GM18502 (cell line): ENCODE data around the gene MEF2A.
"Not testable (repeated sequence)": the region's sequence is repeated elsewhere in the genome, so short reads cannot be mapped to it uniquely, and the experiment has no call there.

Source experiments
- ATAC-seq: cut with Tn5 transposase; IDR thresholded peaks from one replicate; pipeline ENCODE4 v1.9.1; 2021; ENCODE audit warnings: mild to moderate bottlenecking; ENCODE audit not compliant: unreplicated experiment, poor library complexity

Gene MEF2A

DNA sequence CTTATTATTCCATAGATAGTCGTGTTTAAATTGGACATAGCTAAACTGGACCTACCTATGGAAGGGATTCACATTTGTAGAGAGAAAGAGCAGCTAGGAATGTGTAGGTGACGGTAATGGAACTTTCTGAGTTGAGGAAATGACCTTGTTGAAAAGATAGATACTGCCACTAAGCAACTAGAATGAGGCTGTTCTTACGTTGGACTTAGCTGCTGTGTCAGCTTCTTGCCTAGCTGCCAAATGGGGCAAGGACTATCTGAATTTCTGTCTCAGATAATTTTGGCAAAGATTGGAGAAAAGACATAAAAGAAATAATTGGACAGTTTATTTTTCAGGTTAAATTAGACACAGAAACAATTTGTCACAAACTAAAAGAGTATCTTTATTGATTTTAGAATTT is 68.8 kb downstream of the MEF2A start:
- ATAC-seq, result no peak

DNA sequence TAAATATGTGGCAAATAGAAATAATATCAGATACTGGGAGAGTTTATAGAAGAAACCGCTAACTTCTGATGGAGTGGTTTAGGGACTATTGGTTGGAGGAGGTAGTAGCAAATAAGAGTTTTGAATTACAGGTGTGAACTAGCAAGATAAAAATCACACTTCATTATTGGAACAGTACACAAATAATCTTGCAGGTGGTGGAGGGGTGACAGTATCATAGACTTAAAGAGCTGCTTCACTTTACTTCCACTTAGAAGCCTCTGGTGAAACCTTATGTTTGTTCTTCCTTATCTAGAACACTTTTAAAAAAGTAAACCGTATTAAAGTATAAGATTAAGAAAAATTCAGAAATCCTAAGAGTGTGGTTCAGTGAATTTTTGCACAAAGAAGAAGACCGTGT is 69.4 kb downstream of the MEF2A start:
- no peak for ATAC-seq

DNA sequence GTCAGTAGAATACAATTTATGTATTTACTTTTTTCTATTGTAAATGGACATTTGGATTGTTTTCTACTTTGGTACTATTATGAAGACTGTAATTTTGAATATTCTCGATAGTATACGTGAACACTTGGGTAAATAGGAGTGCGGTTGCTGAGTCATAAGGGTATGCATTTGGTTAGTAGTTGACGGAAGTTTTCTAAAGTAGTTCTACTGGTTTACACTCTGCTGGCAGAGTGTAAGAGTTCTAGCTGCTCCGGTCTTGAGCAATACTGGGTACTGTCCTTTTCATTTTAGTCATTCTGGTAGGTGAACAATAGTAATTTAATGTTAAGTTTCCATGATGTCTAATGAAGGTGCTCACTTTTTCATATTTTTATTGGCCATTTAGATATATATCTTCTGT is 70.0 kb downstream of the MEF2A start:
- peak; percentile 66 for ATAC-seq

DNA sequence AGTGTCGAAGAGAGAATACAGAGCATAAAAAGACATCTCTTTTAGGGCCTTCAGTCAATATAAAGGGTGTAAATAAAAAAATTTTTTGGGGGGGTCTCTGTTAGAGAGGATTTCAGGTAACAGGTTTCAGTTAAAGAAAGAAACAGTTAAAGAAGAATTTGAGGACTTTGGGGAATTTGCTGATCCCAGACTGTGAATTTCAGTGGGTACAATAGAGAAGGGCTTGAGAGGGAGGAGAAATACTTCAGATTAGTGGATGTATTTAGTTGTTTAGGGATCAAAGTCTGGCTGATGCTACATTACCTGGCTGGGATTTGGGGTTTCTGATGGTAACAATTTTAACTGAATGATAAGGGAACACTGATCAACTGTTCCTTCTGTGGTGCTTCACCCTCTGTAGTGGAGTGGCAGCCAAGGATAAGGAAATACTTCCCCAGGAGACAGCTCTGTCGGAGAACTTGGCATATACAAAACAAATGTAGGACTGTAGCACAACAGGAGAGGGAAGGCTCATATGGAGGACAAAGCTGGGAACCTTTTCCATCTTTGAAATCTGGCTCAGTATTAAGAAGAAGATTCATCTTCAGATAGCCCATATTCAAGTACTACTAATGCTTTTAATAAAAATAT is 79.2 kb downstream of the MEF2A start:
- ATAC-seq, result no peak

DNA sequence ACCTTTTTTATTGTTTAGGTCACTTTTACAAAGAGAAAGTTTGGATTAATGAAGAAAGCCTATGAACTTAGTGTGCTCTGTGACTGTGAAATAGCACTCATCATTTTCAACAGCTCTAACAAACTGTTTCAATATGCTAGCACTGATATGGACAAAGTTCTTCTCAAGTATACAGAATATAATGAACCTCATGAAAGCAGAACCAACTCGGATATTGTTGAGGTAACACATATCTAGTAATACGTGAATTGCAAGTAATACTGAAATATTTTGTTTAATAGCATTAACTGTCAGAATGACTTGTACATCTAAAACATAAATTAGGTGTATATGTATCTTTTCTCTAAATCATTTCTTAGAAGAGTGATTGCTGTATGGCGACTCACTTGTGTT is 79.8 kb downstream of the MEF2A start:
- ATAC-seq, result no peak

DNA sequence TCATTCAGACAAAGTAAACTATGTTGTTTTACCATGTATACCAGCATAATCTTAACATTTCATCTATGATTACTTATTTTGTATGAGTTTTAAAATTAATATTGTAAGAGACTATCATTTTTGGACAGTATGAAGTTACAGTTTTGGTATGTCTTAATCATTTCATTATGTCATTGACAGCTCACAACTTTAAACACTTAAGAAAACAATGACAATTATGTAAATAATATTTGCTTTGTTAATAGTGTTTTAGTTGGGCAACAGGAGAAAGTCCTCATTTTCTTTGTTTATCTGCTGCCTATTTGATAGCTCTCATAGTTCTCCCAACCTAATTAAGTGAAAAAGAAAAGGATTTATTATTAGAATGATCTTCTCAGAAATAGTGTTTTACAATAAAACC is 80.2 kb downstream of the MEF2A start:
- no peak for ATAC-seq

DNA sequence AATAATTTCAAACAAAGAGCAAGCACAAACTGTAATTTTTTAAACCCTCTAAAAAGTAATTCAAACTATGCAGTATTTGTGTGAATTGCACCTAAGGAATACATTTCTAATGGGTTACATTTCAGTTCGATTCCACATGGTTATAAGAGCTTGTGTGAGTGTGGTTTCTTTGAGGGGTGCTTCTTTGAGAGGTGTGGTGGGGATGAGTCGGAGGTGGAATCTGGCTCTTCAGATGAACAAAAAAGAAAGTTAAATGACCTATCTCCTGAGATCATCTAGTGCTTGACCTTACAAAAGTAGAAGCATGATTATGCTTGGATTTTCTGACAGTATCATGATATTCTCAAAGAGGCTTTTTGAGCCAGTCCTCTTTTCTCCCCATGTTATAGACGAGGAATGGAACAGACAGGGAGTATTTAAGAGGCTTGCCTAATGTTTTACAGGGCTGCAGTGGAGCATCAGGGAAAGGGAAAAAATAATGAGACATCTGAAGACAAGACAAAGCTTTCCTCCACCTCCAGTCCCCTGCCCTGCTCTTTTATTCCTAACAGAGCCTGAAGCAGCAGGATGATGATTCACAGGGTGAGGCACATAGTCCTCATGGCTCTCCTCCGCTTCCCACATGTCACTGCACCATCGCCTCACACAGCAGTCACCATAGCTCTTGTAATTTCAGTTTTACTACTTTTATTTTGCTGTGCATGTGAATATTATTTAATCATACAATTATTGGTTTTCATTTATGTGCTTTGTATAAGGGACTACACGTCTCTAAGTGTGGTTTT is 85.4 kb downstream of the MEF2A start:
- no peak for ATAC-seq

DNA sequence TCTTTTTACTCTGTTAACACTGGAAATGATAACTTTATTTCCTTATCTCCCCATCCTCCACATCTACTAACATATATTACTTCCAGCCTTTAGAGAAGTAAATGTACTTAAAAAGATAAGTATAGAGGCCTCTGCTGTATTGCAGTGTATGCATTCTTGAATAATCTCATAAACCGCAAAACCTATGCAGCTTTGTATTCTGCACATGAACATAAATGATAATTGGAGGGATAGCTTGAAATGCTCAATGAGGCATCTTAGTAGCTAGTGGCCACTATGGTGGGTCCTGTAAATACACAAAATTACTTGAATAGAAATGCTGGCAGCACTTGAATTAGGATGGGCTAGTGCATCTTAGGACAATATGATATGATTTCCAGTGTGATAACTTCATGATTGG is 90.4 kb downstream of the MEF2A start:
- no peak for ATAC-seq

DNA sequence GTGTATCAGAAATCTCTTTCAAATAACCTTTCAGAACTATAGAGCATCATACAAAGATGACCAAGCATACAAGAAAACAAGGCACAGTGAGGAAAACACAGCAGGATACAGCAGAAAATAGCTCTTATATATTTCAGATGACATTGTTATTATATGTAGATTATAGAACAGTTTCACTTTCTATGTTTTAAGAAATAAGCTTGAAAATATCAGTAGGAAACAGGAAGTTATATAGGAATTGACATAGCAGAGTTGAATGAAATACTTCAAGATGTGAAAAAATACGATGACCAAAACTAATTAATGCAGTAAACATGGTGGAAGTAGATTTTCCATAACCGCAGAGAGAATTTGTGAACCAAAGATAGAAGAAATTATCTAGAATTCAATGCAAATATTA is 92.2 kb downstream of the MEF2A start:
- ATAC-seq, result no peak

DNA sequence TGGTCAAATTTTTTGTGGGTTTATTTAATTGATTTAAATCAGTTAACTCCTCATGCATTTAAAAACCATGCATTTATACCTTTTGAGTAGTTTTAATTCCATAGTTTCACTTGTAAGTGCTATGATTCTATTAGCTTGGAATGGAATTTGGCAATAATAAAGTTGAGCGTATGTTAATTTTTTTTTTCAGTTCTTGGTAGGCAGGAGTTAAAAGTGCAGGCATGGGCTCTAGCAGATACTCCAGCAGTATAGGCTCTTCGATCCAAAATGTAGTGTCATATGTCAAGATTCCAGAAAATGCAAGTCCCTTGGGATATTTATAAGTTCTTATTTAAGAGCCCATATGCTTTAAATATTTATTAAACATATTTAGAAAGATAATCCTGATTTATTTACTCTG is 97.1 kb downstream of the MEF2A start:
- no peak for ATAC-seq

DNA sequence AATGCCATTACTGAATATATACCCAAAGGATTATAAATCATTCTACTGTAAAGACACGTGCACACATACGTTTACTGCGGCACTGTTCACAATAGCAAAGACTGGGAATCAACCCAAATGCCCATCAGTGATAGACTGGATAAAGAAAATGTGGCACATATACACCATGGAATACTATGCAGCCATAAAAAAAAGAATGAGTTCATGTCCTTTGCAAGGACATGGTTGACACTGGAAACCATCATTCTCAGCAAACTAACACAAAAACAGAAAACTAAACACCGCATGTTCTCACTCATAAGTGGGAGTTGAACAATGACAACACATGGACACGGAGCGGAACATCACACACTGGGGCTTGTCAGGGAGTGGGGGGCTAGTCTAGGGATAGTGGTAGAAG is 100.3 kb downstream of the MEF2A start:
- ATAC-seq, result not testable (repeated sequence)

DNA sequence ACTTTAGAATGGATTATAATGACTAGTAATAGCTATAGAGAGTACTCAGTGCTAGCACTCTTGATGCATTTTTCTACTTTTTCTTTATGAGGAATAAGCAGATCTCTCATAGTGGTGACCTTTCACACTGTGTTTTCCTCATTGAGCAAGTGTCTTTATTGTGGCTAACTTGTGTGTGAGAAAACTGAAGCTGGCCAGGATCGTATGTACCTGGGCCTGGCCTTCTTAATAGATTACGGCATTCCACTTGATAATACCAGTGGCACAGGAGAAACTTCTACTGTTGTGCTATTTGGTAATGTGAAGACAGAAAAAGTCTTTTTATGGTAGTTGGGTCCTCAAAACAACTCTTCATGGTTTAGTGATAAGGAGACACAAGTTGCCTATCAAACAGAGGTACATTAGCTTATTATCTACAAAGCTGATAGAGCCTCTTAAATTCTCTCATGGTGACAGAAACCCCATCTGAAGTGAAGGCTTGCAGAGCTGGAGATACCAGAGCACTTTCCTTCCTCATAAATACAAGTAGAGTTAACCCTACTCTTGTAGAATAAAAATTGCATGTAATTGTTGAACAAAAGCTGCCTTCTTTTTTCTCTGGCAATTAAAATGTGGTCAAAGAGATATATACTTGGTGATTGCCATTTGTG is 102.9 kb downstream of the MEF2A start:
- ATAC-seq, result no peak

DNA sequence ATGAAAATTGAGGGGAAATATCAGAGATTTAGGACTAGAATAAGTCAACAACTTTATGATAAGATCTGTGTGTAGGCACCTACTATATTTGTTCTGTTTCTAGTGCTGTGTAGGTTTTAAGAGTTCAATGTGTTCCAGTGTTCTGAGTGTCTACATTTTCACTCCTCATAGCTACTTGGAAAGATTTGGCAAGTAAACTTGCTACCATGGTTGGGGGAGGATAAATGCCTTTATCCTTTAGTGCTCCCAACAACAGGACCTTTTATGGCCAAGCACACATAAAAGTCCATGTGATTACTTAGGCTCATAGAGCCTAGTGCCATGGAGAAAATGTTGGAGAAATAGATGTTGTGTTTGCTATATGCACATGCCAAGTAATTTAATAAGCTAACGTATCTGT is 103.5 kb downstream of the MEF2A start:
- ATAC-seq, result no peak

DNA sequence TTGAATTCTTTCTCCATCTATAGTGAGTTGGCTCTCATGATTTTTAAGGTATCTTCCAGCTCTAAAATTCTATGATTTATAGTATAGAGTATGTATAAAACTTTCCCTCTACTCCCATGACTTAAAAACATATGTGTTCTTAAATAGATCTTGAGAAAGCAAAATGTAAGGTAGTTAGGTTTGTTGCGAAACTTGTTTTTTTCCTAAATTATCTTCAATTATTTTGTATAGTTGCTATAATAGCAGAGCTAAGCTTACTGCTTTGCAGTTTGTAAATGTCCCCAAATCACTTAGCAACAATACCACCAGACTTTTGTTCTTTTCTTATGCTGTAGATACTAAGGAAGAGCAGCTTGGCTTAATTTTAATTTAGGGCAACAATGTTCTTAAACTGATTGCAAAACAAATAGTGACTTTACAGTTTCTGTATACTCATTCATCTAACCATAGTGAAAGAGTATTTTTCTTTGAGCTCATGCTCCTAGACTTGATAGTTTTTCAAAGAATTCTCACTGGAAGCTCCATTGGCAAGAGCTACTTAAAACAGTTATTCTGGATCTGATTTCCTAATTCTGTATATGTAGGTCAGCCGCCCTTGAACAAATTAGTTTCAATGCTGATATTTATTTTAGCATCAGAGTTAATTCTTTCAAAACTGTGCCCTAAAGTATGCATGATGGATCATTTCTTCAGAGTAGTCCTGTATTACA is 106.3 kb downstream of the MEF2A start:
- ATAC-seq, result no peak

DNA sequence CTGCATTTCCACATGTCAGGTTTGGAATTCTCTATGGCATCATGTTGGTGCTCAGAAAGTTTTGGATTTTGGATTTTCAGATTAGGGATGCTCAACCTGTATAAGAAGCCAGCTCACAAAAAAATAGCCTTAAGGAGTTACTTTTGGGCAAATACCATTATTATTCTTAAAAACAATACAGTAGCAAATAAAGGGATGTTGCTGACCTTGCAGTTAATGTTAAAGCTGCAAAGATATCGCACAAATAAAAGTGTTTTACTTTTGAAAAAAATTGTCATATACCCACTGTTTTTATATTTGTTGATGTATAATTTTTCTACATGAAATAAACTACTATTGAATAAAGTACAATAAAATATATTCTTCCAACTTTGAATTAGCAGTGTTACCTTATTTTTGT is 107.3 kb downstream of the MEF2A start:
- no peak for ATAC-seq

DNA sequence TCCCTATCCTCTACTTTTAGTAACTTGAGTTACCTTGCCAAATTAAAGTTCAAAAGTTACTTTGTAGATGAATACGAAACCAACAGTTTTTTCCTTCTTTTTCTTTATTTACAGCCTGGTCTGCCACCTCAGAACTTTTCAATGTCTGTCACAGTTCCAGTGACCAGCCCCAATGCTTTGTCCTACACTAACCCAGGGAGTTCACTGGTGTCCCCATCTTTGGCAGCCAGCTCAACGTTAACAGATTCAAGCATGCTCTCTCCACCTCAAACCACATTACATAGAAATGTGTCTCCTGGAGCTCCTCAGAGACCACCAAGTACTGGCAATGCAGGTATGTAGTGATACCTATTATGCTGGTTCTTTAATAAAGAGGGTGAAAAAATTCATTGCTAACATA is 108.5 kb downstream of the MEF2A start:
- ATAC-seq, result no peak

DNA sequence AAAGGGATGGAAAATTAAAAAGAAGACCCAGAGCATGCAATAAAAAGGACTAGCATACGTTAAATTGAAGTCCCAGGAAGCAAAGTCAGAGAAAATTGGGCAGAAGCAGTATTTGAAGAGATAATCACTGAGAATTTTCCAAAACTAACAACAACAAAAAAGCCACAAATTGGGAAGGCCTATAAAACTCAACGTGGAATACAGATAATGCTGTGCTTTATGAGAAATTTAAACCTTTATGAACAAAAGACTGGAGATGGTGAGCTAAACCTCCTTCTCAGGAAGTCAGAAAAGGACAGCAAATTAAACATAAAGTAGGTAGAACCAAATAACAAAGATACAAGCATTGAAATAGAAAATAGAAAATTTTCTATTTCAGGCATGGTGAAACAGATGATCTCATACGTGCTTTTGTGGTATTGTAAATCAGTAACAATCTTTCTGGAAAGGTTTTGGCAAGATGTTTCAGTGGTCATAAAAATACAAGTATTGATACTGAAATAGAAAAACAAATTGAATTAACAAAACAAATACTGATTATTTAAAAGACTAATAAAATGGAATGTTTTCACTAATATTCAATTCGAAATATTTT is 111.9 kb downstream of the MEF2A start:
- ATAC-seq, result peak; percentile 66

DNA sequence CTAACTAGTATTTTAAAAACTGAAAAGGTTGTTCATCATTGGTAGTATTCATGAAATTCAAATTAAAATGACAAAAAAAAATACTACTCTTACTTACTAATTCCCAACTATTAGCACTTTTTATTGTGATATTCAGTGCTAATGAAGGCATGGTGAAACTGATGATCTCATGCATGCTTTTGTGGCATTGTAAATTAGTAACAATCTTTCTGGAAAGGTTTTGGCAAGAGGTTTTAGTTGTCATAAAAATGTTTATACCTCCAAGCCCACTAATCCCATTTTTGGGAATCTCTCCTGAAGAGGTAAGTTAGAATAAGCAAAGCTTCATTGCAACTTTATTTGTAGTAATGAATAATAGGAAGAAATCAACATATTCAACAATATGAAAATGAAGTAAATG is 114.5 kb downstream of the MEF2A start:
- ATAC-seq, result no peak

DNA sequence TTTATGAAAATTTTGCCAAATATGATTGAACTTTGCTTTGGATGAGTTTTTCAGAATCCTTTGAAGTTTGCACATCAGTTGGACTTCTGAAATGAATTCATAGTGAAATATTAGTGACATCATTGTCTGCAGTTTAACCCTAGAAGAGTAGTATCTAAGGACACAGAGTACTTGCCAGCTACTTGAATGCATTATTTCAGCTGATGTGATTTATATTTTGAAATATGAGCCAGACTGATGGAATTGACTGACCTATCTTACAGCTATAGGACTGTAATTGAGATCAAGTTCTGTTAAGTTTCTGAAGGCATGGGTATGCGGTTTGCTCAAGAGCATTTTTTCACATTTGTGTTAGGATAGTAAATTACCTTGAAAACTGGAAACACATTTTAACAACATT is 116.2 kb downstream of the MEF2A start:
- no peak for ATAC-seq

DNA sequence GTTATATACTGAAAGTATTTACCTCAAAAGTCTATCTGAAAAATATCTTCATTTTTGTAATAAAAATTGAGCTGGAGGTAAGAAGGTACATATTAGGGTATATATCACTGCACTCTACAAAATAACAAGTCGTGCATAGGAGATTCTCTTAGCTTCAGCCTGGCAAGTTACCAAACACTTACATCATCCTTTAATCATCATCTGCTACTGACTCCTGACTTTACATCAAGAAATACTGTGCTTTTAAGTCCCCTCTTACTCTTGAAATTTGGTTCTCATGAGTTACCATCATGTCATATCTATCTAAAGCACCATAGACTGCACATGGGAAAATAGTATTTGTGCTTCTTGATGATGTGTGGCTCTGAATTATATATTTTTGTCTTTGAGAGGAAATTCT is 116.7 kb downstream of the MEF2A start:
- ATAC-seq, result no peak
